H1 (cell line): ENCODE results near the gene FBXO47. TPM values are rescaled to one million over a fixed set of nuclear protein-coding genes. Genes with fewer than 3 reads are reported as not detected.

Experiments
- CTCF ChIA-PET: fragments of 300-600 bp; sonication (Branson Sonifier 250); formaldehyde crosslinking; loops from one replicate; lab custom pipeline; 2021; ENCODE audit not compliant: partially characterized antibody; lab: Charles Lee
- POLR2A ChIA-PET: fragments of 300-600 bp; sonication (Branson Sonifier 250); formaldehyde crosslinking; loops from one replicate; lab custom pipeline; 2021; ENCODE audit warnings: inconsistent platforms; ENCODE audit not compliant: partially characterized antibody; lab: Charles Lee
- DNase-seq, 2 experiments: peaks; one replicate each; pipeline versions ENCODE4 v3.0.0 to v3.0.0-alpha.2; 2010 to 2022; ENCODE audit warnings: low spot score in 2 of 2, low read depth in 1 of 2, mixed read lengths in 1 of 2
- FAIRE-seq: peaks from 2 replicates; lab custom pipeline; 2011; peaks lifted over from hg19 to GRCh38; lab: Jason Lieb, UNC
- H2AFZ ChIP-seq: 2 replicates; pipeline ENCODE4 v1.8.1; 2012; ENCODE audit warnings: low read length, inconsistent platforms
- H2AK5ac ChIP-seq: 2 replicates; pipeline ENCODE4 v1.6.1; 2013; ENCODE audit warnings: low read depth, low read length
- H2BK120ac ChIP-seq: replicated peaks from 2 replicates; pipeline ENCODE3; 2013; ENCODE audit warnings: low read depth, low read length, inconsistent platforms
- H2BK12ac ChIP-seq: 2 replicates; pipeline ENCODE4 v1.6.1; 2013; ENCODE audit warnings: low read depth, low read length
- H2BK15ac ChIP-seq: 2 replicates; pipeline ENCODE4 v1.6.1; 2013; ENCODE audit warnings: low read length
- H2BK20ac ChIP-seq: 2 replicates; pipeline ENCODE4 v1.6.1; 2013; ENCODE audit warnings: low read length
- H2BK5ac ChIP-seq: 2 replicates; pipeline ENCODE4 v1.6.1; 2013; ENCODE audit warnings: low read depth, low read length
- H3K14ac ChIP-seq: 2 replicates; pipeline ENCODE4 v1.6.1; 2013; ENCODE audit warnings: inconsistent platforms; ENCODE audit not compliant: insufficient read length
- H3K18ac ChIP-seq: 2 replicates; pipeline ENCODE4 v1.6.1; 2013; ENCODE audit warnings: low read length; ENCODE audit errors: extremely low read depth
- H3K23ac ChIP-seq: 2 replicates; pipeline ENCODE4 v1.6.1; 2013; ENCODE audit warnings: inconsistent platforms; ENCODE audit not compliant: insufficient read length
- H3K23me2 ChIP-seq: 2 replicates; pipeline ENCODE4 v1.6.1; 2013; ENCODE audit warnings: low read depth, low read length
- H3K27ac ChIP-seq: 2 replicates; pipeline ENCODE4 v1.6.1; 2011; ENCODE audit warnings: low read depth, low read length, inconsistent platforms
- H3K27me3 ChIP-seq, 4 experiments: replicated peaks in 1 of 4; 1 replicate in 1 of 4; 2 replicates in 3 of 4; pipeline versions ENCODE4 v1.6.1 to v1.8.1; 2011 to 2013; ENCODE audit warnings: low read length in 3 of 4, mild to moderate bottlenecking in 3 of 4, inconsistent platforms in 2 of 4, mixed read lengths in 2 of 4, moderate library complexity in 1 of 4; ENCODE audit not compliant: control insufficient read depth in 3 of 4, insufficient read depth in 3 of 4; ENCODE audit errors: extremely low read depth in 1 of 4
- H3K36me3 ChIP-seq, 4 experiments: 2 replicates each; pipeline versions ENCODE4 v1.6.1 to v1.8.1; 2011 to 2013; ENCODE audit warnings: mild to moderate bottlenecking in 4 of 4, low read length in 3 of 4, moderate library complexity in 2 of 4, control low read depth in 1 of 4, inconsistent platforms in 1 of 4; ENCODE audit not compliant: insufficient read depth in 4 of 4, control insufficient read depth in 2 of 4
- H3K4ac ChIP-seq: replicated peaks from 2 replicates; pipeline ENCODE3; 2013; ENCODE audit warnings: low read length, low read depth, mixed read lengths, inconsistent platforms; ENCODE audit not compliant: insufficient read length
- H3K4me1 ChIP-seq, 4 experiments: replicated peaks in 1 of 4; 1 replicate in 1 of 4; 2 replicates in 3 of 4; pipeline versions ENCODE4 v1.6.1 to v1.8.1; 2011 to 2013; ENCODE audit warnings: low read length in 3 of 4, inconsistent platforms in 2 of 4, mixed read lengths in 1 of 4; ENCODE audit not compliant: insufficient read depth in 4 of 4, control insufficient read depth in 3 of 4
- H3K4me2 ChIP-seq, 2 experiments: 2 replicates each; pipeline versions ENCODE4 v1.6.1 to v1.8.1; 2011 to 2013; ENCODE audit warnings: low read depth in 2 of 2, low read length in 2 of 2, control low read depth in 1 of 2, inconsistent platforms in 1 of 2, mild to moderate bottlenecking in 1 of 2; ENCODE audit not compliant: insufficient read depth in 1 of 2
- H3K4me3 ChIP-seq, 4 experiments: fragments of 200-600, 300-600 bp in 1 of 4; sonication (generic), shearing (Covaris generic), sonication (Bioruptor Twin) in 1 of 4; 2 replicates each; pipeline versions ENCODE4 v1.5.1 to v1.8.1; 2011 to 2016; ENCODE audit warnings: low read length in 4 of 4, low read depth in 3 of 4, control low read depth in 2 of 4, inconsistent platforms in 2 of 4, mild to moderate bottlenecking in 2 of 4, mixed read lengths in 1 of 4, moderate library complexity in 1 of 4; ENCODE audit not compliant: insufficient read depth in 2 of 4; ENCODE audit errors: extremely low read depth in 1 of 4
- H3K56ac ChIP-seq: replicated peaks from 2 replicates; pipeline ENCODE3; 2013; ENCODE audit warnings: low read depth, mild to moderate bottlenecking, mixed read lengths, low read length, inconsistent platforms; ENCODE audit not compliant: insufficient read length
- H3K79me1 ChIP-seq: 2 replicates; pipeline ENCODE4 v1.6.1; 2013; ENCODE audit warnings: low read depth, low read length, control low read depth
- H3K79me2 ChIP-seq, 2 experiments: 2 replicates each; pipeline versions ENCODE4 v1.6.1 to v1.8.1; 2012 to 2013; ENCODE audit warnings: low read length in 2 of 2, mild to moderate bottlenecking in 2 of 2, inconsistent platforms in 1 of 2; ENCODE audit not compliant: insufficient read depth in 2 of 2, control insufficient read depth in 1 of 2
- H3K9ac ChIP-seq, 4 experiments: replicated peaks in 1 of 4; 1 replicate in 1 of 4; 2 replicates in 3 of 4; pipeline versions ENCODE4 v1.6.1 to v1.8.1; 2011 to 2013; ENCODE audit warnings: low read depth in 3 of 4, low read length in 3 of 4, control low read depth in 2 of 4, mild to moderate bottlenecking in 2 of 4, moderate library complexity in 2 of 4, inconsistent platforms in 1 of 4; ENCODE audit errors: extremely low read depth in 1 of 4
- H3K9me3 ChIP-seq, 2 experiments: 2 replicates each; pipeline versions ENCODE4 v1.6.1 to v1.8.1; 2012 to 2013; ENCODE audit warnings: mild to moderate bottlenecking in 2 of 2, moderate library complexity in 2 of 2, control low read depth in 1 of 2, inconsistent platforms in 1 of 2, low read depth in 1 of 2, low read length in 1 of 2, mixed read lengths in 1 of 2; ENCODE audit not compliant: insufficient read depth in 2 of 2
- H4K20me1 ChIP-seq, 2 experiments: replicated peaks in 1 of 2; 2 replicates each; pipeline versions ENCODE3 to v1.8.1; 2011 to 2013; ENCODE audit warnings: inconsistent platforms in 2 of 2, low read length in 2 of 2, mild to moderate bottlenecking in 1 of 2; ENCODE audit not compliant: insufficient read depth in 2 of 2, control insufficient read depth in 1 of 2
- H4K5ac ChIP-seq: 2 replicates; pipeline ENCODE4 v1.6.1; 2013; ENCODE audit warnings: low read length, low read depth, mixed read lengths, inconsistent platforms; ENCODE audit not compliant: insufficient read length
- H4K8ac ChIP-seq: 2 replicates; pipeline ENCODE4 v1.8.0; 2013; ENCODE audit warnings: mild to moderate bottlenecking, moderate library complexity, low read length, inconsistent platforms; ENCODE audit not compliant: insufficient read depth; ENCODE audit errors: extremely low read depth
- H4K91ac ChIP-seq: replicated peaks from 2 replicates; pipeline ENCODE3; 2013; ENCODE audit warnings: low read length, mixed read lengths, inconsistent platforms; ENCODE audit not compliant: insufficient read length
- HDAC2 ChIP-seq, 2 experiments: fragments of 300-600 bp in 1 of 2; sonication (generic) in 1 of 2; IDR thresholded peaks; 2 replicates each; pipeline ENCODE4 v1.6.1; 2011 to 2012; ENCODE audit warnings: low read depth in 2 of 2, low read length in 2 of 2, mild to moderate bottlenecking in 2 of 2, moderate library complexity in 2 of 2, borderline replicate concordance in 1 of 2, inconsistent platforms in 1 of 2
- NRF1 ChIP-seq: IDR thresholded peaks from 2 replicates; pipeline ENCODE4 v1.6.1; 2011; ENCODE audit warnings: mild to moderate bottlenecking, low read depth, low read length, improper control_type of control experiment
- WGBS, 2 experiments: shearing (Covaris generic) in 1 of 2; methylation state at CpG; one replicate each; pipeline versions ENCODE4 v1.1.6 to v1.1.7; 2013 to 2015; ENCODE audit warnings: low lambda C conversion rate in 2 of 2, mixed read lengths in 2 of 2, inconsistent platforms in 1 of 2, low coverage in 1 of 2, missing lambda C conversion rate in 1 of 2; ENCODE audit not compliant: insufficient replicate concordance in 2 of 2, insufficient coverage in 1 of 2, insufficient read length in 1 of 2; ENCODE audit errors: extremely low coverage in 1 of 2, missing lambda C conversion rate in 1 of 2; 5-methylcytosine and 5-hydroxymethylcytosine counted together
- polyA plus RNA-seq, 7 experiments: library from polyadenylated mRNA; depleted of rRNA in 3 of 7; stranded (reverse) in 5 of 7; unstranded in 2 of 7; fragments of >200 nt in 5 of 7; fragments of 200-250 nt in 2 of 7; gene quantifications; 1 replicate in 5 of 7; 2 replicates in 1 of 7; 4 replicates in 1 of 7; pipeline versions ENCODE4 v1.2.1 to v1.2.3, GENCODE V29; 2011 to 2013; ENCODE audit warnings: missing spikeins in 2 of 7, mixed read lengths in 2 of 7
- total RNA-seq: library from RNA; stranded (reverse); fragmentation: NEBNext Ultra II Directional; extraction: Animal tissue kit (Norgen Biotek cat#: 25700); gene quantifications from 2 replicates; pipeline ENCODE4 v1.2.1, GENCODE V29; 2021
- TF ChIP-seq, protein P1 (sequence below): IDR thresholded peaks from 2 replicates; pipeline ENCODE4 v1.6.1; 2011; ENCODE audit warnings: low read length, improper control_type of control experiment
- TF ChIP-seq, protein P2 (sequence below): IDR thresholded peaks from 2 replicates; pipeline ENCODE4 v1.6.1; 2012; ENCODE audit warnings: inconsistent platforms

FBXO47 gene
- total and polyA plus RNA-seq, 2 of the 8 experiments (the other 6 are each of a cell fraction or from before 2014, with no cell fraction given), result not detected

GRCh38 chr17:38980490-38981217, 13.5 kb upstream of the FBXO47 start:
- Histone ChIP-seq H3K4me3 (no peak overlapping the region), H3K36me3 (no peaks in the 10 kb centered on the region; a peak in 1 of 8 replicates), H3K14ac (no peak overlapping the region), H4K20me1 (no peaks in the 10 kb centered on the region), H2BK20ac (no peak overlapping the region), H3K9ac (no peak overlapping the region), H3K79me1 (no peaks in the 10 kb centered on the region), H3K79me2 (no peaks in the 10 kb centered on the region), H2AFZ (no peak overlapping the region), H3K18ac (no peak overlapping the region), H3K9me3 (no peaks in the 10 kb centered on the region), H3K4me1 (no peaks in the 10 kb centered on the region), H2BK120ac (no peak overlapping the region), H3K27ac (no peak overlapping the region), H3K27me3 (no peaks in the 10 kb centered on the region), H4K8ac (no peak overlapping the region), H3K23ac (no peak overlapping the region), H4K91ac (no peak overlapping the region), H3K4me2 (no peak overlapping the region), H2BK12ac (no peak overlapping the region), H2AK5ac (no peak overlapping the region), H2BK5ac (no peak overlapping the region), H3K4ac (no peak overlapping the region), H3K56ac (no peak overlapping the region), H3K23me2 (no peaks in the 10 kb centered on the region), H4K5ac (no peak overlapping the region), H2BK15ac (no peak overlapping the region)
- ChIA-PET POLR2A (interaction anchor here (1.6 kb wide), 1 partner anchor 14 kb away, joined by 3 read pairs; the partner anchor contains the start of gene FBXO47), CTCF (interaction anchor here (0.8 to 10.7 kb wide), 8 partner anchors 23 to 247 kb away, joined by 3 to 163 read pairs (median 28); partner anchors contain the start of gene PLXDC1)
- no peak for DNase-seq
- no peak for FAIRE-seq
- WGBS, 2 experiments, result 64 to 100% methylated on average over 1 to 3 of the region's 3 CpGs
- TF ChIP-seq, protein P1, sequence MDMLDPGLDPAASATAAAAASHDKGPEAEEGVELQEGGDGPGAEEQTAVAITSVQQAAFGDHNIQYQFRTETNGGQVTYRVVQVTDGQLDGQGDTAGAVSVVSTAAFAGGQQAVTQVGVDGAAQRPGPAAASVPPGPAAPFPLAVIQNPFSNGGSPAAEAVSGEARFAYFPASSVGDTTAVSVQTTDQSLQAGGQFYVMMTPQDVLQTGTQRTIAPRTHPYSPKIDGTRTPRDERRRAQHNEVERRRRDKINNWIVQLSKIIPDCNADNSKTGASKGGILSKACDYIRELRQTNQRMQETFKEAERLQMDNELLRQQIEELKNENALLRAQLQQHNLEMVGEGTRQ, result no peak
- TF ChIP-seq, protein P2, sequence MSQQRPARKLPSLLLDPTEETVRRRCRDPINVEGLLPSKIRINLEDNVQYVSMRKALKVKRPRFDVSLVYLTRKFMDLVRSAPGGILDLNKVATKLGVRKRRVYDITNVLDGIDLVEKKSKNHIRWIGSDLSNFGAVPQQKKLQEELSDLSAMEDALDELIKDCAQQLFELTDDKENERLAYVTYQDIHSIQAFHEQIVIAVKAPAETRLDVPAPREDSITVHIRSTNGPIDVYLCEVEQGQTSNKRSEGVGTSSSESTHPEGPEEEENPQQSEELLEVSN, result no peak
- TF ChIP-seq NRF1, result no peak
- no peak for TF ChIP-seq HDAC2 (IDR thresholded peaks at IDR 0.05; ENCODE audit: borderline replicate concordance in 1 of 2, low read depth in 2 of 2, low read length in 2 of 2)
